GM19468 (cell line): ENCODE results near the gene SLC25A2.
"Not testable (repeated sequence)": the region's sequence is repeated elsewhere in the genome, so short reads cannot be mapped to it uniquely, and the experiment has no call there.

ENCODE experiments used
- ATAC-seq: cut with Tn5 transposase; IDR thresholded peaks from one replicate; pipeline ENCODE4 v1.9.1; 2021; ENCODE audit warnings: mild to moderate bottlenecking, moderate library complexity, moderate number of reproducible peaks; ENCODE audit not compliant: unreplicated experiment; ENCODE audit errors: extremely low read depth

SLC25A2 gene

GRCh38 chr5:141303756-141304155 lies at the start of gene SLC25A2:
Gene SLC25A2 (minus strand): TSS chr5:141304049. CDS start chr5:141303865, 184 bp downstream.
- no peak for ATAC-seq

GRCh38 chr5:141351591-141351990 lies 47.7 kb upstream of the SLC25A2 start:
- no peak for ATAC-seq

- ATAC-seq = no peak
These were observed 46.2 kb upstream of the SLC25A2 start, which contains the start of gene PCDHGB1 for GRCh38 chr5:141349917-141350619. Gene PCDHGB1 (plus strand): TSS chr5:141350099. CDS start chr5:141350261, 162 bp downstream.

GRCh38 chr5:141346017-141346416 lies 42.2 kb upstream of the SLC25A2 start:
- not testable (repeated sequence) for ATAC-seq

DNA sequence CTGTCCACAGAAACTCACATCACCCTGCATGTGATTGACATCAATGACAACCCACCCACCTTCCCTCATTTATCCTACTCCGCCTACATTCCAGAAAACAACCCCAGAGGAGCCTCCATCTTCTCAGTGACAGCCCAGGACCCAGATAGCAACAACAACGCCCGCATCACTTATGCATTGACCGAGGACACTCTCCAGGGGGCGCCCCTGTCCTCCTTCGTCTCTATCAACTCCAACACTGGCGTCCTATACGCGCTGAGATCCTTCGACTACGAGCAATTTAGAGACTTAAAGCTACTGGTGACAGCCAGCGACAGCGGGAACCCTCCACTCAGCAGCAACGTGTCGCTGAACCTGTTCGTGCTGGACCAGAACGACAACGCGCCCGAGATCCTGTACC lies 41.5 kb upstream of the SLC25A2 start:
- ATAC-seq = no peak

DNA sequence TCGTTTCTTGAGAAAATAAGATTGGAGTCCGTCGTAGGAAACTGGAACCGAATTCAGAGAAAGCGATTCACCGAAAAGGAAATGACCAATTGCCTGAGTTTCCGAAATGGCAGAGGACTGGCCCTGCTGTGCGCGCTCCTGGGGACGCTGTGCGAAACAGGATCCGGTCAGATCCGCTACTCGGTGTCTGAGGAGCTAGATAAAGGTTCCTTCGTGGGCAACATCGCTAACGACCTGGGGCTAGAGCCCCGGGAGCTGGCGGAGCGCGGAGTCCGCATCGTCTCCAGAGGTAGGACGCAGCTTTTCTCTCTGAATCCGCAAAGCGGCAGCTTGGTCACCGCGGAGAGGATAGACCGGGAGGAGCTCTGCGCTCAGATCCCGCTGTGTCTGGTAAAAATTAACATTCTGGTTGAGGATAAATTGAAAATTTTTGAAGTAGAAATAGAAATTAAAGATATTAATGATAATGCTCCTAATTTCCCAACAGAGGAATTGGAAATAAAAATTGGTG lies 40.2 kb upstream of the SLC25A2 start:
- ATAC-seq = no peak

GRCh38 chr5:141343242-141343952 lies 39.5 kb upstream of the SLC25A2 start, which contains the start of gene PCDHGA3:
Gene PCDHGA3 (plus strand): TSS chr5:141343829. CDS start chr5:141344034, 205 bp downstream.
- no peak for ATAC-seq

DNA sequence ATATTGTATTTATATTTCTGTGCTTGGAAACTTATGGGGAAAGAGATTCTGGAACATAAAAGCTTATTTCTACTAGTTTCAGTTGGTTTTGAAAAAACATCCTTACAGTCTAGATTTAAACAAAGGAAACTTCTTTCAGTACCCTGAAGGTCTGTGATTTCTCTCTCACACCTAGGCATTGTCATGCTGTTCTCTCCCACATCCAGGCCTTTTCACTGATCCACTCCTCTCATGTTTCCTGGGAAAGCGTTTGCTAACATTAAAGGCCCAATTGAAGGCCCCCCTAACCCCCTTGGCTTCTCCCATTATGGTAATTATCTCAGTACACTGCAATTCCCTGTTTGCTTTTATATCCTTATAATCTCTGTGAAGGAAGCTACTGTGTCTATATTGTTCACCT lies 38.9 kb upstream of the SLC25A2 start:
- ATAC-seq = no peak

DNA sequence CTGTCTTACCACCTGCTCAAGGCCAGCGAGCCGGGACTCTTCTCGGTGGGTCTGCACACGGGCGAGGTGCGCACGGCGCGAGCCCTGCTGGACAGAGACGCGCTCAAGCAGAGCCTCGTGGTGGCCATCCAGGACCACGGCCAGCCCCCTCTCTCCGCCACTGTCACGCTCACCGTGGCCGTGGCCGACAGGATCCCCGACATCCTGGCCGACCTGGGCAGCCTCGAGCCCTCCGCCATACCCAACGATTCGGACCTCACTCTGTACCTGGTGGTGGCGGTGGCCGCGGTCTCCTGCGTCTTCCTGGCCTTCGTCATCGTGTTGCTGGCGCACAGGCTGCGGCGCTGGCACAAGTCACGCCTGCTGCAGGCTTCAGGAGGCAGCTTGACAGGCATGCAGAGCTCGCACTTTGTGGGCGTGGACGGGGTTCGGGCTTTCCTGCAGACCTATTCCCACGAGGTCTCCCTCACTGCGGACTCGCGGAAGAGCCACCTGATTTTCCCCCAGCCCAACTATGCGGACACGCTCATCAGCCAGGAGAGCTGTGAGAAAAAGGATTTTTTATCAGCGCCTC lies 37.0 kb upstream of the SLC25A2 start:
- ATAC-seq = not testable (repeated sequence)

- no peak for ATAC-seq
These were observed 34.9 kb upstream of the SLC25A2 start, which contains the start of gene PCDHGA2 for GRCh38 chr5:141338538-141339306. Gene PCDHGA2 (plus strand): TSS chr5:141338760.

- ATAC-seq = not testable (repeated sequence)
These were observed 28.7 kb upstream of the SLC25A2 start for GRCh38 chr5:141332571-141332970.

- no peak for ATAC-seq
These were observed 26.6 kb upstream of the SLC25A2 start, which contains the start of gene PCDHGA1 for GRCh38 chr5:141330299-141331080. Gene PCDHGA1 (plus strand): TSS chr5:141330514.

DNA sequence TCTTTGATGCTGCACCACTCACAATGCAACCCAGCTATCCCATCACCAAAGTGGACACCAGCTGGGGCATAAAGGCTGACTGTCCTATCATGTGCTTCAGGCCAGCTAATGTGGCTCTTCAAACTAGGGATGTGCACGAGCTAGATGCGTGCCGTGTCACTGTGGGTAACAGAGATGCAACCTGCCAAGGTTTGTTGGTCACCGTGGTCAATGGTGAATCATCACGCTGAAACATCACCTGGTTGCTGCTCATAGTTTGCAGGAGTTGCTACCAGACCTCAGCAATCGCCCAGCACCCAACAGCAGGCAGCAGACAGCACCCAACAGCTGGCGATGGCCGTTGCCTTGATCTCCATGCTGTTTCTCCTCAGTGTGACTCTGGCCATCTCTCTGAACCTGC lies 24.4 kb upstream of the SLC25A2 start:
- ATAC-seq = no peak

DNA sequence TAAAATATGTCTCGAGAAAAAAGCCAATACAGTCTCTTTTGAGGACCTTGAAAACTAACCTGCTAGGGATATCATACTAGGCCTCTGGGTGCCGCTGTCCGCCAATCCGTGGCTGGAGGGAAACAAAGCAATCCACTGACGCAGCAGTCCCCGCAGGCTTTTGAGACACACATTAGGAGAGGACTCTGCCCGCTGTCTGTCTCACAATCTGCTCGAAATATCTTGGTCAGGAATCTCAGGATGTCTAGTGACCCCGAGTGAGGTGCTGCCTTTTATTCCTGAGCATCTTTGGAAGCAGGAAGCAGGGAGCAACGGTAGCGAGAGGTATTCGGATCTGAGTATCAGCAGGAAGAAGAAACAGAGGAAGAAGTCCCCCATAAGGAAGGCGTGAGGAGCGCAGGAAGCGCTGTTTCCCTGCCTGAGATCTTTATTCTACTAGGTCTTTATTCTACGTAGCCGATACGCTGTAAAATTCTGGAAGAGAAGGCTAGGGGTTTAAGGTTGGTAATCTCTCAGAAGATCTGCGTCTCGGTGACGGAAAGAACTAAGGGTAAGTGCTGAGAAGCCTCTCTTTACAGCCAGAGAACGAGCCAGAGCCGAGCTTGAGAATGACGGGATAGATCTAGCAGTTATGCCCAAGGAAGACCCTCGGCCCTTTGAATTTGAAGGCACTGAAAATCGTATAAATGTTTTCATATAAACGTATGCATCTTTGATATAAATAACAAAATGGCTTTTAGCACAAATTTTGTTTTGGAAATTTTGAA lies 22.4 kb upstream of the SLC25A2 start:
- peak; percentile 28 for ATAC-seq

DNA sequence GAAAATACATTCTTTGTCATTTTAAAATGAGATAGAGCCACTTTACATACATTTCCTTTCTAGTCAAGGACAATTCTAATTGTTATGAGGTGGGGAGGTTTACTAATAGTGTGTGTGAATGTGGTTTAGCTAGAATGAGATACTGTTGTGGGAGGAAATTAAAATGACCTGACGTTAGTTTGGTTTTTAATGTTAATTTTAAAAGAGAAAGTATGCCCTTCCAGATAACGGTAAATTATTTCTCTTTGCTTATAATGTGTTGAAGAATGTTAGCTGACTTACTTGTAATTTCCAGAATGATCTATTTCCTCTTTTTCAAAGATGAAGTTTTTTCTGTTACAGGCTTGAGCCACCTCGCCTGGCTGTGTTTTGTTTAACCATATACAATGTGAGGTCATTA lies 18.4 kb upstream of the SLC25A2 start:
- no peak for ATAC-seq

DNA sequence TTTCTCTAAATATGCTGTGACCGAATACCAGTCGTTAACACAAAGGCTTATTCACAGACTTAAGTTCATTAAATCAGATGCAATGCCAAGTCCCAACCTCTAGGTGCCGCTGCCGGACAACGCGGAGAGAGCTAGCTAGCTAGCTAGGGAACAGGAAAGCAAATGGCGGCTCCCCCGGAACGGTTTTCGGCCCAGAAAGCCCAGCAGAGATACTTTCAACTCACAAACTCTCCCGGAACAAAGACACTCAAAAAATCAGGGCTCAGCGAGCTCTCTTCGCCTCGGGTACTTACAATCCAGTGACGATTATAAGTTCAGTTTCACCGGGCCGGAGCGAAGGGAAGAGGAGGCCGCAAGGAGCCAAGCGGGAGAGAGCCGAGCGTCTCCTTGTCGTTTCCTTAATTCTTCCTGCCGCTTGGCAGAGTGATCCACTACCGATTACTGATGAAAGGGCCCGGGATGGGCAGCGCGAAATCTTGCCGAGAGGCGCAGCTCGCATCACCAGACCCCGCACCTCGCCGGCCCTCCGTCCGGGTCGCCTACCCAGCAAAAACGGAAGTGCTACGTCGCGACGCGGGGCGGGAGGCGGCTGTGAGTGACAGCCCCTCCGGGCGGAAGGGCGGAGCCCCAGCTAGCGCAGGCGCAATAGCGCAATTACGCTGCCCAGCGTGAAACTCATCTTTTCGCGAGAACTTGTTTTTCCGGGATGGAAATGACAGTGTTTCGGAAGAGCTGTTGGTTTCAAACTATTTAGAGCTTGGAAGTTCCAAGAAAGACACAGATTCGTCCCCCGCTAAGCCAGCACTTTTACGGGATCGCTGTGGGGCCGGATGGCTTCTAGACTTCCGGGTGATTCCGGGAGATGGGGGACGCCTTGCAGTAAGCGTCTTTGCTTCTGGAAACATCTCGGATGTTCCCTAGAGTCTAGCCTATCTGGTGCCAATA lies 16.6 kb upstream of the SLC25A2 start, which contains the start of gene TAF7:
Gene TAF7, minus strand, starts transcription at position 560 of the 945 bp plus-strand sequence. CDS start 740 bp downstream, outside the sequence.
- ATAC-seq = peak; percentile 96

- no peak for ATAC-seq
These were observed 15.8 kb upstream of the SLC25A2 start for GRCh38 chr5:141319699-141320098.
